ENCODE results near the gene PIP5K1C. TPM values are rescaled to one million over a fixed set of nuclear protein-coding genes. Genes with fewer than 3 reads are reported as not detected.

Gene PIP5K1C
- total and polyA plus RNA-seq, 10 donors, result 6.2 to 41.9 (median 33.9) TPM

GRCh38 chr19:3672575-3672948 lies 27.7 kb downstream of the PIP5K1C start:
- H3K9me3 ChIP-seq, result no peaks in the 10 kb centered on the region
- no peak overlapping the region for H3K4me3 ChIP-seq
- no peak for TF ChIP-seq POLR2A (IDR thresholded peaks at IDR 0.05)
- TF ChIP-seq POLR2AphosphoS5 (IDR thresholded peaks at IDR 0.05), result no peak
- TF ChIP-seq CTCF (IDR thresholded peaks at IDR 0.05 in 8 of 11, conservative IDR thresholded peaks at IDR 0.05 in 3 of 11), result no peak
- H3K27ac ChIP-seq, result peak overlapping the region in 5 of 8 donors; percentile 32 to 80 (median 71)
- WGBS, 5 donors, result 82 to 95% (median 86%) methylated on average over 6 to 8 of the region's 8 CpGs
- DNase-seq, result no peak
- intact Hi-C loops (cut with DNase I; ENCODE audit: low total_unique reads), result no loop called here
- H3K36me3 ChIP-seq, result peaks cover 0 to 48% (median 0%) of the 10 kb centered on the region in 6 donors
- peaks cover 0 to 21% (median 0%) of the 10 kb centered on the region in 7 donors for H3K27me3 ChIP-seq (replicated peaks in 1 of 7)
- H3K4me1 ChIP-seq, result peaks cover 23 to 62% (median 39%) of the 10 kb centered on the region in 6 donors

GRCh38 chr19:3671680-3672574 lies 28.3 kb downstream of the PIP5K1C start:
- H3K27ac ChIP-seq, result peak overlapping the region in 7 of 8 donors; percentile 41 to 80 (median 71)
- peaks cover 23 to 62% (median 41%) of the 10 kb centered on the region in 6 donors for H3K4me1 ChIP-seq
- H3K36me3 ChIP-seq, result peaks cover 0 to 54% (median under 1%) of the 10 kb centered on the region in 6 donors
- H3K9me3 ChIP-seq, result no peaks in the 10 kb centered on the region
- intact Hi-C loops (cut with DNase I; ENCODE audit: low total_unique reads), result no loop called here
- TF ChIP-seq CTCF (IDR thresholded peaks at IDR 0.05 in 8 of 11, conservative IDR thresholded peaks at IDR 0.05 in 3 of 11) (peak in 3 of 11 experiments; percentile 15 to 19 (median 17)), POLR2AphosphoS5 (IDR thresholded peaks at IDR 0.05) (peak in 1 of 3 donors; percentile 53), POLR2A (IDR thresholded peaks at IDR 0.05) (no peak)
- peaks cover 0 to 21% (median 0%) of the 10 kb centered on the region in 7 donors for H3K27me3 ChIP-seq (replicated peaks in 1 of 7)
- 23 to 58% (median 24%) methylated on average over 16 to 40 of the region's 40 CpGs for WGBS, 5 donors
- no peak for DNase-seq
- H3K4me3 ChIP-seq, result peak overlapping the region in 2 of 8 donors; percentile 31 to 51

- Histone ChIP-seq H3K36me3 (peaks cover 0 to 59% (median 3%) of the 10 kb centered on the region in 6 donors), H3K27ac (peak overlapping the region; percentile 27 to 80 (median 68)), H3K9me3 (no peaks in the 10 kb centered on the region), H3K4me1 (peaks cover 23 to 63% (median 43%) of the 10 kb centered on the region in 6 donors), H3K27me3 (replicated peaks in 1 of 7) (peaks cover 0 to 21% (median 0%) of the 10 kb centered on the region in 7 donors), H3K4me3 (peak overlapping the region in 6 of 8 donors; percentile 2 to 51 (median 14))
- WGBS, 5 donors, result 9 to 16% (median 14%) methylated on average over 25 to 45 of the region's 45 CpGs
- intact Hi-C loops (cut with DNase I; ENCODE audit: low total_unique reads), result no loop called here
- no peak for TF ChIP-seq CTCF (IDR thresholded peaks at IDR 0.05 in 8 of 11, conservative IDR thresholded peaks at IDR 0.05 in 3 of 11)
- no peak for TF ChIP-seq POLR2A (IDR thresholded peaks at IDR 0.05)
- peak; percentile 18 to 49 (median 28) for TF ChIP-seq POLR2AphosphoS5 (IDR thresholded peaks at IDR 0.05)
- no peak for DNase-seq
Measured at GRCh38 chr19:3670796-3671679, 29.2 kb downstream of the PIP5K1C start.
